Embryonic facial prominence (tissue), 1 donor: ENCODE data around the gene CFAP97.
A peak's percentile ranks its signal among the peaks of the same experiment; 100 is the strongest.
"Not testable (repeated sequence)": the region's sequence is repeated elsewhere in the genome, so short reads cannot be mapped to it uniquely, and the experiment has no call there.

Source experiments
- DNase-seq: peaks from one replicate; pipeline ENCODE4 v3.0.0-alpha.2; 2016; ENCODE audit errors: extremely low spot score

Gene CFAP97

DNA sequence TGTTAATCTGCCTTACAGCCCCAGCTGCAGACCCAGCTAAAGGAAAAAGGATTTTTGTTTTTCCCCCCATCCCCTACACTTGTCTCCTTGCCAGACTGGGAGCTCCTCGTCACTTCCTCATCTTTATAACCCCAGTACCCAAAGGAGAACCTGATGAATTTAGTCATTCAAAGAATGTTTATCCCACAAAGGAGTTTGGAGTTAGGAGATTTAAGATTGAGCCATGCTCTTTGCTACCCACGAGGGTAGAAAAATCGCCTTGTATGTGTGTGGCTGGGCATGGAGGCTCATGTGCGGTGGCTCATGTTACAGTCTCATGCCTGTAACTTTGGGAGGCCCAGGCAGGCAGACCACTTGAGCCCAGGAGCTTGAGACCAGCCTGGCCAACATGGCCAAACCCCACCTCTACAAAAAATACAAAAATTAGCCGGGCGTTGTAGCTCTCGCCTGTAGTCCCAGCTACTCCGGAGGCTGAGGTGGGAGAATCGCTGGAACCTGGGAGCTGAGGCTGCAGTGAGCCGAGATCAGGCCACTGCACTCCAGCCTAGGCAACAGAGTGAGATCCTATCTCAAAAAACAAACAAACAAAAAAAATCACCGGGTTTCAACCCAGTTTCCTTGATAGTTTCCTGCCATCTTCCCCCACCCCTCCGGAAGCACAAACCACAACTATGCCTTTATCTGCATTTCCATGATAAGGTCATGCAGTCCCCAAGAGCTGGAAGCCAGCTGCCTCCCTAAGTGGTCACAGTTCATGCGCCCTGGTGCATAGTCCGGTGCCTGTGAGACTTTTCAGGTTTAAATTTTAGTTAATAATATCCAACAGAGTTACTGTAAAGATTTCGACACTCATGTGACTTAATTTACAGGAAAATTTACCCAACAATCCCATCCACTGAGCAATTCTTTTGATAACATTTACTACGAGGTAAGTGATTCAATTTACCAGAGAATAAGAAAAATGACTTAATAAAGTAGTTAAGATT lies 1.5 kb downstream of the CFAP97 start:
- no peak for DNase-seq

DNA sequence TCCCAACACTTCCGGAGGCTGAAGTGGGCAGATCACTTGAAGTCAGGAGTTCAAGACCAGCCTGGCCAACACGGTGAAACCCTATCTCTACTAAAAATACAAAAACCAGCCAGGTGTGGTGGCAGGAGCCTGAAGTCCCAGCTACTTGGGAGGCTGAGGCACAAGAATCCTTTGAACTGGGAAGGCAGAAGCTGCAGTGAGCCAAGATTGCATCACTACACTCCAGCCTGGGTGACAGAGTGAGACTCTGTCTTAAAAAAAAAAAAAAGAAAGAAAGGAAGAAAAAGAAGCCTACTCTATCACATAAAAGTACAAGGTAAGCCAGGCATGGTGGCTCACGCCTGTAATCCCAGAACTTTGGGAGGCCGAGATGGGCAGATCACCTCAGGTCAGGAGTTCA lies 5.6 kb downstream of the CFAP97 start:
- DNase-seq, result not testable (repeated sequence)

DNA sequence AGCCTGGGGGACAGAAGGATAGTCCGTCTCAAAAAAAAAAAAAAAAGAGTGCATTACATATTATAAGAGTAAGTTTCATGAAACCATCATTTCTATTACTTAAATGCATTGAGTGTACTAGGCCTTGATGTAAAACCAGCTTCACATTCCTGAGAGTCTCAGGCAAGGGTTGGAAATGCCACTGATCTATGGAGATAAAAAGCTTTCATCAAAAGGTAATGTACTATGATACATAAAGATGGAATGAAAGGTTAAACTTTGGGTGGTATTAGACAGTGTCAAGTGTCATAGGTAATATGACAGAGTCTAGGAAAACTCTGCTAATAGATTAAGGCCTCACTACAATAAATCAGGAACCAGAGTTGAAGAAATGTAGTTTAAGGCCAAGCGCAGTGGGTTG lies 7.4 kb downstream of the CFAP97 start:
- DNase-seq, result no peak

DNA sequence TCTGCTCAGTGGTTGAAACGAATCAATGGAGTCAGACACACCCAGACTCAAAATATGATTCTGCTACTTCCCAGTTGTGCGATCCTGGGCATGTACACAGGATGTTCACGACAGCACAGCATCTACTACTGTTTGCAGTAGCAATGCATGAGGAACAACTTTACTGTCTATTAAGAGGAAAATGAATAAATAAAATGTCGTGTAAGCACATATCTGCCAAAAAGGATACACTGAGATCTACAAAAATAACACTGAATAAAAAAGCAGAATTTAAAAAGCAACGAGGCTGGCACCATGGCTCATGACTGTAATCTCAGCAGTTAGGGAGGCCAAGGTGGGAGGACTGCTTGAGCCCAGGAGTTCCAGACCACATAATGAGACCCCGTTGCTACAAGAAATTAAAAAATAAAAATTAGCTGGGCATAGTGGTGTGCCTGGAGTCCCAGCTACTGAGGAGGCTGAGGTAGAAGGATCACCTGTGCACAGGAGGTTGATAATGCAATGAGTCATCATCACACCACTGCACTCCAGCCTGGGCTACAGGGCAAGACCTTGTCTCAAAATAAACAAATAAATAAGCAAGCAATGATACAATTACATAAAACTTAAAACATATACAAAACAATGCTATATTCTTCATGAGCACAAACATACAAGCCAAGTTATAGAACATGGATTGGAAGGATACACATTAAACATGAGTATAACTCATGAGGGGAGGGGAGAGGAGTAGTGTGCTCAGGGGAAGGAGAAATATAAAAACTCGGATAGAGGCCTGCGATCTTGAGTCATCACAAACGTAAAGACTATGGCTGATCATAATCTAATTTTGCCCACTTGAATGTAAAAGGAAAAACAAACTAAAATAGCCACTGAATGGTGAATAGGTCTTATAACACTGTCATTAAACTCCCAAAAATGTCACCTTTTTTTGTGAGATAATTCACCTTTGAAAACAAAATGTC lies 8.6 kb downstream of the CFAP97 start:
- no peak for DNase-seq

DNA sequence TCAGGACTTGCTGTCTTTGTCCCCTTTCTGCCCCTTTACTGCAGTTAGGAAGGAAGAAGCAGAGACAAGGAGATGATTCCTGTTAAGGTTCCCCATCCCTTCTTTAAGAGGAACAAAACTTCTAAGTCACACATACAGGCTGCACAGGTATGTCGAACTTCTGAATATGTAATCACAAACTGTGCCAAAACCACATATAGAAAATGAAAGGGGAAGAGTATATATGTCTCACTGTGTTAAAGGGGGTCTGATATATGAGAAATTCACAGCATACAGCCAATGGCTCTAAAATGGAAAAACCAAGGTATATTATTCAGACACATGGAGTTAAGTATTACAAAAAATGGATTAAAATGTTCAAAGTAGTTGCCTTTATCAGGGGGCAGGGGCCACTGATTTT lies 11.7 kb downstream of the CFAP97 start:
- DNase-seq, result no peak

DNA sequence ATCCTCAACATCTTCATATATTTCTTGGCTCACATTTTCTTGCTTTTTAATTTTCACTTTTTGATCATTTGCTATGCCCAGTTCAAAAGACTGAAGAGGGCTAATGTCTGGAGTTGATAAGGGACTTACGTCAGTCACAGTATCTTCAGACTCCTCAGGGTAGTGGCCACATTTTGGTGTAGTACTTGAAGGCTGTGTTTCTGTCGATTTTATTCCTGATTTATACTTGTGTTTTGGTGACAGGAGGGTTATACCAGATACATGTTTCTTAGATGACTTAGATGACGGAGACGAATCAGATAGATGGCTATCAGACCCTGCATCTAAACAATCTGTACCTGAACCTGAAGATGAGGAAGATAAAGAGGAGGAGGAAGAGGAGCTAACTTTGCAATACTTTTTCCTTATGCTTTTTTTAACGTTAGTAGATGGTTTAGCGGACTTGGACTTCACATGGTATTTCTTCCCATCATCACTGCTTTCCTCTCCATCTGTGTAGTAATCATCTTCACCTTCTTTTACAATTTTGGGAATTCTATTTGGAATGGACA lies 13.4 kb downstream of the CFAP97 start:
- DNase-seq, result no peak

DNA sequence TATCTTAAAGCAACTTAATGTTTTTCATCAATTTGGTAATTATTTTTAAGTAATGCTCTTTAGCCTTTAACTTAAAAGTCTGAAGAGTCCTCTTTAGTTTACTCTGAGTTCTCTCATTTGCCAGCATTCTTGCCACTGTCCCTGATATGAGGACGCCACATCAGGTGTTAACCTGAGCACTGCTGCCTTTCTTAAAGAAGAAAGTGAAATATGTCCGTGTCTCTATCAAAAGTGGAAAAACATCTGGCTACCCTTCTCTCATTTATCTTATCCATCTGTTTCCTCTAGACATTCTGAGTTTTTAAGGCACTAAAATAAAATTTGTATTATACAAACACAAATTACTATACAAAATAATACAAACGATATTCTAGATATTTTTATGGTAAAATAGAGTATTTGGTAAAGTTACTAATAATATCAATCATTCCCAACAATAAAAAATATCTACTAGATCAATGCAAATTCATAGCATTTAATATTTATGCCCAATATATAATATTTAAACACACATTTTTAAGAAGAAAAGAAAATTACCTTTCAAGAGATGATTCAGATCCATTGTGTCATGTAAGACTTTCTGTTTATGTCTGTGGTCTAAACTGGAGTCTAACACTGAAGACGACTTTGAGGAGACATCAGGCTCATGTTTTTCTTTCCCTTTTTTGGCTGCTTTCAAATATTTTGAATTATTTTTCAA lies 14.0 kb downstream of the CFAP97 start:
- DNase-seq, result no peak

DNA sequence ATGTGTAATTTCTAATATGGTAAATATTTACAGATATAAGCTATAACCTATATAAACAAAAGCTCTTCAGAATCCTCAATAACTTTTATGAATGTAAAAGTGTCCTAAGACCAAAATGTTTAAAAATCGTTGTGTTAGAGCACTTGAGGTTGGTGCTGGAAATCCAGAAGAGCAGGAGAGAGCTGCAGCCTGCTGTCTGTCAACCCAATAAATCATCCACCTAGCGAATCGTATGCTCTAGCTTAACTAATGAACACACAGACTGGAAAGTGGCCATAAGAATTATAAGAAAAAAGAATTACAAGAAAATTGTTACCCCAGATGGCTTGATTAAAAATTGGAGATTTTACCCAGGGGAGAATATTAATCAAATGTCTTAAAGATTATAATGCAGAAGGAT lies 17.0 kb downstream of the CFAP97 start:
- DNase-seq, result no peak

DNA sequence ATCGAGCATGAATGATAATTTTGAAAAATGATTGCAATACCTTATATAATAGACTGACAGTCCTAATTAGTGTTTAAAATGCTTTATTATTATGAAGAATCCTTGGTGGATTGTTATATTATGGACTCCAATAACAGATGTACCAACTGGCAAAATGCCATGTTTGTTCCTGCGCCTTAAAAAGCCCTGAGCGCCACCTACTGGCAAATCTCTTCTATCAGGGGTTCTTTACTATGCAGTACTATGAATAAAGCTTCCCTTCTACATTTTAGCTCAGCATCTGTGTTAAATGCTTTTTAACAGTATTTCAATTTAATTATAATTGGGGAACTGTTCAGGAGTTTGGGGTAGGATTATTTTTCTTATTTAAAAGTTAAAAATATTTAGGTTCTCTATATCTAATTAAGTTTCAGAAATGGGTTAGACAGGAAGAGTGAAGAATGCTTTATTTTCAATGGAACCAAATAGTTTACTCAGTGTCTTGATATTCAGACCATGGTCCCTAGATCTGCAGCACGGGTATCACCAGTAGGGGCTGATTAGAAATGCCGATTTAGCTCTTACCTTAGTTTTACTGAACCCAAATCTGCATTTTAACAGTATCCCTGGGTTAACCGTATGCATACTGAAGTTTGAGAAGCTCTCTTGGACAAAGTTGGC lies 20.0 kb downstream of the CFAP97 start:
- peak; percentile 81 for DNase-seq

DNA sequence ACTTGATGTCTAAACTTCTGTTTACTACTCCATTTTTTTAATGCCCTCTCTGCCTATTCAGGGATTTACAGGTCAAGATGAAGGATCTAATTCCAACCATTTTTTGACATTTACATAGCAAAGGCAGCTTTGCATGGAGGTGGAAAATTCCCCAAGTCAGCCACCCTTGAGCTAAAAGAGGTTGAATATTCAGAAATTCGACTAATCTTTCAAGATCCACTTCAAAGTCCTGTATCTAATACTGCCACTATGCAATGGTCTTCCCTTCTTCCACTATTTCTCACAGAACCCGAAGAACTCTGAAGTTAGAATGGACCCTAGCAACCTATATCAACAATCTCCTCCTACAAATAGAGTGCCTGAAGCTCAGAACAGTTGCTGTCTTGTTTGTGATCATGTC lies 21.6 kb downstream of the CFAP97 start:
- DNase-seq, result no peak

DNA sequence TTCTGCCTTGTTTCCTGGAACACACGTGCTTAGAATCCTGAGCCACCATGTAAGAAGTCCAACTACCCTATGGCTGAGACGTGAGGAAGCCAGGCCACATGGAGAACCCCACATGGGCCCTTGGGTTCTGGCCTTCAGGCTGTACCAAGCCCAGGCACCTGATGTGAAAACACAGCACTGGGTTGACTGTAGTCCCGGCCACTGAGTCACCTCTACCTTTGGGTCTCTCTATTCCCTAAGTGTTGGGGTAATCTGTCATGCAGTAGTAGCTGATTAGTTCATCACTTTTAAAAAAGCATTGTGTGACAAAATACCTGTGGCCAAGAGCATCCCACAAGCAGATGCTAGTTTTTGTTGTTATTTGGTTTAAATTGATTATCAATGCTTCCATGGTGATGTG lies 24.3 kb downstream of the CFAP97 start:
- no peak for DNase-seq

DNA sequence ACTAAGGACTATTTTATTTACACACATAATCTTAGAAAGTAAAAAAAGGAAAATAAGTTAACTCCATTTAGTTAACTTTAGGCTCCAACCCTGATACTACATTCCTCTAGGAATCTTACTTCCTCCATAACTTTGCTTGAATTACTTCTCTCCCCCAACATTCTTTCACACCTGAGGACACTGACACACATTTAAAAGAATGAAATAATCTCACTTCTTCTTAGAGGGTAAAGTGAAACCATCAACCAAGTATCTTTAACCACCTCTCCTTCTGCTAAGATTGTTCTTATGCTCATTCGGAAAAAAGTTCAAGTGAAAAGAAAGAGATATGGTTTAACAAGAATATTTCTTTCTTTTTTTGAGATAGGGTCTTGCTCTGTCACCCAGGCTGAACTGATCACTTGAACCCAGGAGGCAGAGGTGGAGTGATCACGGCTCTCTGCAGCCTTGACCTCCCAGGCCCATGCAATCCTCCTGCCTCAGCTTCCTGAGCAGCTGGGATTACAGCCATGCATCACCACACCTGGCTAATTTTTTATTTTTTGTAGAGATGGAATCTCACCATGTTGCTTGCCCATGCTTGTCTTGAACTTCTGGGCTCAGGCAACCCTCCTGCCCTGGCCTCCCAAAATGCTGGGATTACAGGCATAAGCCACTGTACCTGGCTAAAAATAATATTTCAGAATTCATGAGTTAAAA lies 32.3 kb downstream of the CFAP97 start:
- no peak for DNase-seq

DNA sequence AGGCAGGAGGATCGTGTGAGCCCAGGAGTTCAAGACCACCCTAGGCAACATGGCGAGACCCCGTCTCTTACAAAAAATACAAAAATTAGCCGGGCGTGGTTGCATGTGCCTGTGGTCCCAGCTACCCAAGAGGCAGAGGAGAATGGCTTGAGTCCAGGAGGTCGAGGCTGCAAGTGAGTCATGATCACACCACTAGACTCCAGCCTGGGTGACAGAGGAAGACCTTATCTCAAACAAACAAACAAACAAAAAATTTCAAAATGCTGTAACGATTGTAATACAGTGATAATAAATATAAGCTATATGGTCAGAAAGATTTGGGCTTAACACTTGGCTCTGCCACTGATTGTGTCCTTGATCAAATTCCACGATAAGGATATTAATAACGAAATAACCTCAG lies 36.6 kb downstream of the CFAP97 start:
- DNase-seq, result no peak

DNA sequence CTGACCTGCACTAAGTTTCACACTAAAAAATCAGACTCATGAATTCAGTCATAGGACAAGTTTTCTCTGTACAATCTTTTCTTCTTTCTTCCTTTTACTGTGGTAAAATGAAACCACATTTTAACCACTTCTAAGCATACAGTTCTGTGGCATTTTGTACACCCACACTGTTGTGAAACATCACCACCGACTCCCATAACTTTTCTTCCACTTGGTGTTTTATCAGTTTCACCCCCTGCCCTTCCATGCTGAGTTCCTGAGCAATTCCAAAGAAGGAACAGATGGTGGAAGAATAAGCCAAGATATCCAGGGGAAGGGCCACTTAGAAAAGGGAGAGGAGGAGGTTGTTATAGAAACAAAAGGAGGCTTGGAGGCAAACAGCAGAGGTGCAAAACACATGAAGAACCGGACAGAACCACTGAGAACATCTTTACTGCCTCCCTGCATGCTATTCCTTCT lies 38.2 kb downstream of the CFAP97 start:
- no peak for DNase-seq

DNA sequence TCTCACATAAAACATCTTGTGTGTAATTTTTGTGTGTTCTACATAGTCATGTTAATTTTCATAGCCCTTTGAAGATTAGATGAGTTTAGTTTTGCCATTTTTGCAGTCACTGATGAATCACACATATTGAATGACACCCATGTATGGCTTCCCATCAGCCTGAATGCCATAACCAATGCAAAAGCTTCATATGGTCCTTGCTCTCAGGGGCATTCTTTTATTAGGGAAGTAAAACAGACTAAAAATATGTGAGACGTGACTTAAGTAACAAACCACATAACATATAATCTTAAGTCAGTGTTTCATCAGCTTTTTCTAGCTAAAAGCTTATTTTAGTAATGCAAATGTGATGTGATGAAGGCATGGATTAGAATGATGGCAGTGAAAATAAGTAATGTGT lies 52.5 kb downstream of the CFAP97 start:
- no peak for DNase-seq

DNA sequence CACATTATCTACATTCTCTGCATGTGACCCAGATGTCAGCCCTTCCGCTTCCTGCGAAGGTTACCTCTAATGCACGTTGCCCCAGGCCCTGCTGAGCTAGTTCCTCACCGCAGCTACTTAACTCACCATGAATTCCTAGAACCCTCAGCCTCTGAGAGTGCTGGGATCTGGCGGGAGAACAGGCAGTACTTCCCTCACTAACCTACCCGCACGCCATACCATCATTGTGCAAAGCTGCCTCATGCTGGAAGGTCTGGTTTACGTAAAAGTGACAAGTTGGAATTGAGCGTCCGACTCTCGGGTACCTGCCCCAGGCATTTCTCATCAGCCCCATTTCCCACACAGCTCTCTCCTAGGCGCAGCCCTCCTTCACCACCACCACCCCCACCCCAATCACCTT lies 54.4 kb downstream of the CFAP97 start:
- DNase-seq, result no peak

DNA sequence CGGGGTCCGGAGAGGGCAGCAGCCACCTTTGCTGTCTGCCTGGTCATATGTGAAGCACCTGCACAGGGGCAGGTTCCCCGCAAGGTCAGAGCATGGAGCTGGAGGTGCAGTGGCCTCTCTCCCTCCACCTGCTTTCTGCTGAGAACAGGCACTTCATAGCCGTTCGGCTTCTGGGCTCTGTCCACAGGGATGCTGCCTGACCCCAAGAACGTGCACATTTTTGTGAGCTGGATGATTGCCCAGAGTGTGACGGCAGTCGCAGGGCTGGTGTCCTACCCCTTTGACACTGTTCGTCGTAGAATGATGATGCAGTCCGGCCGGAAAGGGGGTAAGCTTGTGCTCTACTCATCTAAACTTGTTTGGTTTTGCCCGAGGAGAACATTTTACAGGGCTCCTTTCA lies 58.2 kb downstream of the CFAP97 start:
- no peak for DNase-seq

DNA sequence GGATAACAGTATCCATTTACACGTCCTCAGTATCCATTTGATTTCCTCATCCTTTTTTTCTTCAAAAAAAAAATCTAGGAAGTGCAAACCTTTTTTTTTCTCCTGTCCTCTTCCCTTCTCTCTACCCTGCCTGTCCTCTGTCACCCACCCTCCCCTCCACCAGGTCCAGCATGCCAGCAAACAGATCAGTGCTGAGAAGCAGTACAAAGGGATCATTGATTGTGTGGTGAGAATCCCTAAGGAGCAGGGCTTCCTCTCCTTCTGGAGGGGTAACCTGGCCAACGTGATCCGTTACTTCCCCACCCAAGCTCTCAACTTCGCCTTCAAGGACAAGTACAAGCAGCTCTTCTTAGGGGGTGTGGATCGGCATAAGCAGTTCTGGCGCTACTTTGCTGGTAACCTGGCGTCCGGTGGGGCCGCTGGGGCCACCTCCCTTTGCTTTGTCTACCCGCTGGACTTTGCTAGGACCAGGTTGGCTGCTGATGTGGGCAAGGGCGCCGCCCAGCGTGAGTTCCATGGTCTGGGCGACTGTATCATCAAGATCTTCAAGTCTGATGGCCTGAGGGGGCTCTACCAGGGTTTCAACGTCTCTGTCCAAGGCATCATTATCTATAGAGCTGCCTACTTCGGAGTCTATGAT lies 59.1 kb downstream of the CFAP97 start:
- DNase-seq, result no peak

DNA sequence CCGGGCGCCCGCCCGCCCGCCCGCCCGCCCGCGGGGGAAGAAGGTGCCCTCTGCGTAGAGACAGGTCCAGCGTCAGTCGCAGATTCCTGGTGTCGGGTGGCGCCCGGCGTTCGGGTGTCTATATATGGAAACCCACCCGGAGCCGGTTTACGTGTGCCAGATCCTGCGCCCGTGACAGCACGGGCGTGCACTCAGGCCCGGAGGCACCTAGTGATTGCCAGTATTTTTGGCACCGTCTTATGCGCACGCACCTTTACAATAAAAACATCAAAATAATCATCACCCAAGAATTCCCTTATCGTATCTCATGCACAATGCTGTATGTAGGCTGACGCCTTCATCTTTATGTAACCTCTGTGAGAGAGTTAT lies 60.2 kb downstream of the CFAP97 start:
- no peak for DNase-seq
